SKM-1 (cell line): ENCODE measurements around the gene RHBDL3.
"Not testable (repeated sequence)": the region's sequence is repeated elsewhere in the genome, so short reads cannot be mapped to it uniquely, and the experiment has no call there.

Source experiments
- DNase-seq: peaks from one replicate; lab custom pipeline; 2025; ENCODE audit not compliant: unreplicated experiment; lab: John Stamatoyannopoulos, UW

Gene RHBDL3

GRCh38 chr17:32289471-32290070, 23.9 kb downstream of the RHBDL3 start:
- no peak for DNase-seq

GRCh38 chr17:32292094-32292493, 26.5 kb downstream of the RHBDL3 start:
- no peak for DNase-seq

GRCh38 chr17:32297424-32297823, 31.8 kb downstream of the RHBDL3 start:
- no peak for DNase-seq

GRCh38 chr17:32297860-32298259, 32.2 kb downstream of the RHBDL3 start:
- DNase-seq: no peak

GRCh38 chr17:32298298-32298697, 32.7 kb downstream of the RHBDL3 start:
- no peak for DNase-seq

GRCh38 chr17:32298721-32299579, 33.3 kb downstream of the RHBDL3 start:
- DNase-seq: no peak

GRCh38 chr17:32299580-32300164, 34.0 kb downstream of the RHBDL3 start:
- no peak for DNase-seq

- no peak for DNase-seq
Measured at GRCh38 chr17:32302037-32302436, 36.4 kb downstream of the RHBDL3 start.

GRCh38 chr17:32302860-32303649, 37.4 kb downstream of the RHBDL3 start:
- no peak for DNase-seq

GRCh38 chr17:32303781-32304288, 38.2 kb downstream of the RHBDL3 start:
- DNase-seq: no peak

- no peak for DNase-seq
Measured at GRCh38 chr17:32305049-32305448, 39.4 kb downstream of the RHBDL3 start.

GRCh38 chr17:32307658-32308057, 42.0 kb downstream of the RHBDL3 start:
- no peak for DNase-seq

GRCh38 chr17:32311028-32311536, 45.5 kb downstream of the RHBDL3 start:
- no peak for DNase-seq

- DNase-seq: no peak
Measured at GRCh38 chr17:32314636-32315035, 49.0 kb downstream of the RHBDL3 start.

GRCh38 chr17:32315171-32315570, 49.5 kb downstream of the RHBDL3 start:
- no peak for DNase-seq

- not testable (repeated sequence) for DNase-seq
Measured at GRCh38 chr17:32316653-32317052, 51.0 kb downstream of the RHBDL3 start.

GRCh38 chr17:32317353-32317752, 51.7 kb downstream of the RHBDL3 start:
- DNase-seq: no peak

- no peak for DNase-seq
Measured at GRCh38 chr17:32318071-32318470, 52.4 kb downstream of the RHBDL3 start.

- peak; percentile 45 for DNase-seq
Measured at GRCh38 chr17:32319548-32319905, 53.9 kb downstream of the RHBDL3 start.

- DNase-seq: not testable (repeated sequence)
Measured at GRCh38 chr17:32320080-32320479, 54.4 kb downstream of the RHBDL3 start.

- no peak for DNase-seq
Measured at GRCh38 chr17:32320847-32321246, 55.2 kb downstream of the RHBDL3 start.
